GM18873 (cell line): ENCODE results near the gene ZBED3.
"Not testable (repeated sequence)": the region's sequence is repeated elsewhere in the genome, so short reads cannot be mapped to it uniquely, and the experiment has no call there.

Experiments used
- ATAC-seq: cut with Tn5 transposase; IDR thresholded peaks from one replicate; pipeline ENCODE4 v1.9.1; 2021; ENCODE audit warnings: mild to moderate bottlenecking, moderate library complexity, moderate number of reproducible peaks; ENCODE audit not compliant: unreplicated experiment, low FRiP score

Gene ZBED3, protein sequence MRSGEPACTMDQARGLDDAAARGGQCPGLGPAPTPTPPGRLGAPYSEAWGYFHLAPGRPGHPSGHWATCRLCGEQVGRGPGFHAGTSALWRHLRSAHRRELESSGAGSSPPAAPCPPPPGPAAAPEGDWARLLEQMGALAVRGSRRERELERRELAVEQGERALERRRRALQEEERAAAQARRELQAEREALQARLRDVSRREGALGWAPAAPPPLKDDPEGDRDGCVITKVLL

DNA sequence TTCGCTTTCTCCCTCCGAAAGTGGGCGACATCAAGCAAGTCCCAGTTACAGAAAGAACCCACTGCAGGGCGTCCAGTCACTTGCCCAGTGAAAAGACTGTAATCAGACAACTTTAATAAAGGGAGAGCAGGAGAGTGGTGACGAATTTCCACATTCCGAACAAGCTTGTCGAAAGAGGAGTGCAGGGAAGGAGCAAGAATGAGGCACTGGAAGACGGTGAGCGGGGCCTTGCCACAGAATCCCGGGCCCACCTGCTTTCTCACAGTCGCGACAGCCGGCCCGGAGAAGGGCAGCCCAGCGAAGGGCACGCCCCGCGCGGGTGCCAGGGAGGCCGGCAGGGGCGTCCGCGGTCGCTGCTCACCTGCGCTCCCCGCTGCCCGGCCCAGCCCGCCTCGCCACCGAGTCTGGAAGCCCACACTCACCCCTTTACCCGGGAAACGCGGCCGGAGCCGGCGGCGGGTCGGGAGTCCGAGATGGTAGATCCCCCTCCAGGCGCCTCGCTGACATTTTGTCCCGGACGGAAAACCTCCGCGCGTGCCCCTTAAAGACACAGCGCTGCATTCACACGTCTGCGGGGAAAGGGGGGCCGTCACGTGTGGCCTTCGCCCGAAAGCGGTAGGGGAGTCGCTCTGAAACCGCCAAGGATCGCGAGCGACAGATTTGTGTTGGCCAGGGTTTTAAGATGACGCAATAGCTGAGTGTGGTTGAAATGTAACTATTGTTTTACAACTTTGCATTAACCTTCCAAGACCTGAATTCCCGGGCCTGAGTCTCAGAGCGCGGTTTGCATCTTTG is at the start of gene ZBED3:
Gene ZBED3 (minus strand): TSS at position 597 of the 795 bp plus-strand sequence. CDS start 9,407 bp downstream, outside the sequence.
- no peak for ATAC-seq

DNA sequence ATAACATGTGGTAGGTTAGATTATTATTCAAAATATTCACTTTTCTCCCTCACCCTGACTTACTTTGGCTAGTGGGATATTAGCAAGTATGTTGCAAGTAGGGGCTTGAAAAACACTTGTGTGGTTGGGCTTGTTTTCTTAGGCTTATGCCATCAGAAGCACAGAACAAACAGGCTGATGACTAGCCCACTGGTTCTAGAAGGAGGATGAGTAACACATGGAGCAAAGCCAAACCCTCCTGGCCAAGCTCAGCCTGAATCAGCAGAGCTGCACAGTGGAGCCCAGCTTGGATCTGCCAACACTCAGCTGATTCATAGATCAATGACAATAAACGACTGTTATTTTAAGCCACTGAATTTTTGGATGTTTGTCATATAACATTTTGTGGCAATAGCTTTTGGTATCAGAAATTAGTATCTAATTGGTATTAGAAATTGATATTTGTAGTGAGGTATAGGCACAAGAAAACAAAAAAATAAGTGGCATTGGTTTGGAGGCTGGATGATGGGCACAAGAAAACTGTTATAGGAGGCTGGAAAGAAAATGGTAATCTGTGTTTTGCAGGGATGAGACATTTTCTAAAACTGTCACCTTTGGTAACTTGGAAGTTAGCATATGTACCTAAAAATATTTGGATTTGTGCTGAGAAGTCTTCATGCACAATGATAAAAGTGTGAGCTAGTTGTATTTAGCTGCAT is 46.1 kb upstream of the ZBED3 start:
- ATAC-seq: no peak

DNA sequence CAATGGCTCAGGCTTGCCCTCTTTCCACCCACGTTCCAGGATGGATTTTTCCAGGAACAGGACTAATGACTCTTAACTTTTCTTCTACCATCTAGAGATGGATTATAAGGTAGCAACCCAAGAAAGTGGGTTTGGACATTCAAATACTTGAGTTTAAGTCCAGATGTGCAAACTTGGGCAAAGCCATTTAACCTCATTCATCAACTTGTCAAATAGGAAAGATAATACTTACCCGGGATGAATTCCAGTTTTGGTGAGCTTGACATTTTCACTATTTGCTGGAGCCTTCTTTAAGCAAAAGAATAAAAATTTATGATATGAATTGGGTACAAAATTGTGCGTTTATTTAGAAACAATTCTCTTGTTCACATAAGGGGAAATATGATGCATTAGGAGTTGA is 44.3 kb upstream of the ZBED3 start:
- no peak for ATAC-seq

DNA sequence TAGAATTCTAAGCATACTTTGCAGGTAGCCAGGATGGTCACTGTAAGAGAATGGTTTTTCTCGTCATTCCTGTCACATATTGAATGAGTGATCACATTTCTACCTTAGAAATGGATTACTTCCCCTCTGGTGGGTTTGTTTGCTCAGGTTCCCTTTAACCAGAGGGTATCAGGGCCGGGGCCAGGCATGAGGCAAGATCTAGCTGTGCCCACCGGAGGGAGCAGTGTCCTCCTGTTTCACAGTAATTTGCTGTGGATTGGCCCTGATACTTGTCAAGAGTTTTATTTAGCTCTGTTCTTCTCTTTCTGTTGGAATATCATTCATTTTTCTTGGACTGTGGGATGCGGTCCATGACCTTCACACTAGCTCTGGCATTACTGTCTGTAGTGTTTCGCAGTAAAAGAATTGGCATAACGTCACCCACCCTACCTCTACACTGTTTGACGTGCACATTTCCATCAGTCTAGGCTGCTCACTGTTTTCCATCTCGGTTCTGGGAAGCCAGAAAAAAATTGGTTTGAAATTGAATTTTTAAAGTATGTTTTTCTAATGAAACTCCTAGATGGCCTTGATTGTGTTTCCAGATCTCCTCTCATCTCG is 42.4 kb upstream of the ZBED3 start:
- ATAC-seq: no peak

DNA sequence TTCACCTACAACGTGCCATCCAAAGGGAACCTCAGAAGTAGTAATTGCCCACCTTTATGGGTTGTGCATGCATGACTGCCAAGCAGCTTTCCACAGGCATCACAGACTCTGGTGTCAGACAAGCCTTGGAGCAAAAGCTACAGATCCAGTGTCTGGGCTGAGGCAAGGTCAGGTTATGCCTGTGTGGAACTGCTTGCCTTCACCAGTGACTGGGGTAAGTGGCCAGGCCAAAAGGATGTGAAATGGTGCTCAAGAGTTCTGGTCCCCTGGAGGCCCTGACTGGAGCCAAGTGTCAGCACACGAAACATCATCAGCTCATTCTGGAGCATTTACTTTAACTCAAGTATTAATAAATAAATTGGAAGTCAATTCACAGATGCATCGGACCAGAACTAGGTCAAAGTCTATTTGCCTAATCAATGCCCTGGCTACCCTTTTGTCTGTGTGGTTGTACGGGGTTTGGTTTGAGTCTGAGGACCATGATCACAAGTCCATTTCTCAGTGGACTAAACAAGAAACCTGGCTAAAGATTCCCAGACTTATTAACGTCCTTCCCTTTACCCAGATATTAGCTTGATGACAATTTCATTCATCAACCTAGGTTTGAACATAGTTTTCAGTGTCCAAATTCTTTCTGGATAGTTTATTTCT is 41.5 kb upstream of the ZBED3 start:
- no peak for ATAC-seq

DNA sequence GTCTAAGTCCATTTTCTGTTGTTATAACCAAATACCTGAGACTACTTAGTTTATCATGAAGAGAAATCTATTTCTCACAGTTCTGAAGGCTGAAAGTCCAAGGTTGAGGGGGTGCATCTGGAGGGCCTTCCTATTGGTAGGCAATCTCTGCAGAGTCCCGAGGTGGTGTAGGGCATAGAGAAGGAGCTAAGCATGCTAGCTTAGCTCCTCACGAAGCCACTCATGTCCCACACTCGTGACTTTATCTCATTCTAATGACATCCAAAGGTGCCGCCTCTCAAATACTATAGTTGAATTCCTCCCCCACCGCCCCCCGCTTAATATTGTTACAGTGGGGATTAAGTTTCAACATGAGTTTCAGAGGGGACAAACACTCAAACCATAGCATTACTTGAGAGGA is 36.0 kb upstream of the ZBED3 start:
- no peak for ATAC-seq

DNA sequence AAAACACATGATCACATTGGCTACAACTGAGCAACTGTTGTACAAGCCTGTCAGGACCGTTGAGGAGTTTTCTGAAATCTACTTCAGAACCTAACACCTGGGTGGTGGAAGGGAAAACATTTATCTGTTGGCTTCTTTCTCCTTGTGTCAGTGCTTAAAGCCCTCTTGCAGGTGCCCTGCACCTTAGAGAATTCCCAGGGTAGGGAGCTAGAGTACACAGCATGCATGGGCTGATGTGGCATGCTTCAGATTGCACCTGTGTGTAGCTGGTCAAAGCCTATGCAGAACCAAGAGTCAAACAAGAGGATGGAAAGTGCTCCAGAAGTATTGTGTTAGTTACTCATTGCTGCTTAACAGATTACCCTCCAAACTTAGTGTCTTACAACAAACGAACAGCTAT is 33.6 kb upstream of the ZBED3 start:
- ATAC-seq: no peak

DNA sequence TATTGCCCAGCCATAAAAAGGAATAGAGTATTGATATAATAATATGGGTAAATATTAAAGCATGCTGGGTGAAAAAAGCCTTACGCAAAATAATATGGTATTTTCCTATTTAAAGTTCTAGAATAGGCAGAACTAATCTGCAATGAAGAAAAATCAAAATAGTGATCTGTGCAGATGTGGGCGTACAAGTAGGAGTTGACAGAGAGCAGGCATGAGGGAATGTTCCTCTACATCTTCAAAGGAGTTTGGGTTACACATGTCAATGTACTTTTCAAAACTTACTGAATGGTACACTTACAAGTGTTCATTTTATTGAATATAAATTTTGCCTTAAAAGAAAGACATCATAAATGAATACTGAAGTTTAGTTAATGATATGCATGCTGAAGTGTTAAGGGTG is 33.0 kb upstream of the ZBED3 start:
- ATAC-seq: no peak

DNA sequence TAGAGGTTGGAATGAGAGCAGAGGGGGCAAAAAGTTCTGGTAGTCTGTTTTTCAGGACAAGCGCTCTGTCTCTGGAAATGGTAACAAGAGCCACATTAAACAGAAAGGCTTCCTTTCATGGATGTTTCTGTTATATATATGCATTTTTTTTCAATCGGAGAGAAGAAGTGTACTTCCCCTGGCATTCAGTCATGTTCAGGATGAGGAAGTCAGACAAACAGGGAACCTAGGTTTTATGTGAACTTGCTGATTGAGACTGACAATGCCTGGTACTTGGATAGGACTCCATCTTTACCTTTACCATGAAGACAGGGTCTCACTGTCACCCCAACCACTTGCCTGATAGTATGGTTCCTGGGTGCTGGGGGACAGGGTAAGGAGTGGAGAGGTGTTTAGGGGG is 30.1 kb upstream of the ZBED3 start:
- ATAC-seq: no peak

DNA sequence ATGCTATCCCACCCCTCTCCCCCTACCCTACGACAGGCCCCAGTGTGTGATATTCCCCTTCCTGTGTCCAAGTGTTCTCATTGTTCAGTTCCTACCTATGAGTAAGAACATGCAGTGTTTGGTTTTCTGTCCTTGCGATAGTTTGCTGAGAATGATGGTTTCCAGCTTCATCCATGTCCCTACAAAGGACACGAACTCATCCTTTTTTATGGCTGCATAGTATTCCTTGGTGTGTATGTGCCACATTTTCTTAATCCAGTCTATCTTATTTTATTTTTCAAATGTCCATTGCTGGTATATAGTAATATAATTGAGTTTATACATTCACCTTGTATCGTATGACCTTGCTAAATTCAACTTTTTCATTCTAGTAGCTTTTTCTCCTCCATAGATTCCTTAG is 19.9 kb upstream of the ZBED3 start:
- ATAC-seq: not testable (repeated sequence)

DNA sequence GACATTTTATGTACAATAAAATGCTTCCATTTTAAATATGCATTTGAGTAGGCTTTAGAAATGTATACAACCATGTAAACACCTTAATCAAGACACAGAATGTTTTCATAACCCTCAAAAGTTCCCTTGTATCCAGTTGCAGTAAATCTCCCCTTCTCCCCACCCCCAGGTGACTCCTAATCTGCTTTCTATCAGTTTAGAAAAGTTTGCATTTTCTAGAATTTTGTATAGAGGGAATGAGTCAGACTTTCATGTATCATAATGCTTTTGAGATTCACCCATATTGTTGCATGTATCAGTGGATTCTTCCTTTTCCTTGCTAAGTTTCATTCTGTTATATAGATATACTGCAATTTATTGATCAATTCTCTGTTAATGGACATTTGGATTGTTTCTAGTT is 17.7 kb upstream of the ZBED3 start:
- ATAC-seq: no peak

DNA sequence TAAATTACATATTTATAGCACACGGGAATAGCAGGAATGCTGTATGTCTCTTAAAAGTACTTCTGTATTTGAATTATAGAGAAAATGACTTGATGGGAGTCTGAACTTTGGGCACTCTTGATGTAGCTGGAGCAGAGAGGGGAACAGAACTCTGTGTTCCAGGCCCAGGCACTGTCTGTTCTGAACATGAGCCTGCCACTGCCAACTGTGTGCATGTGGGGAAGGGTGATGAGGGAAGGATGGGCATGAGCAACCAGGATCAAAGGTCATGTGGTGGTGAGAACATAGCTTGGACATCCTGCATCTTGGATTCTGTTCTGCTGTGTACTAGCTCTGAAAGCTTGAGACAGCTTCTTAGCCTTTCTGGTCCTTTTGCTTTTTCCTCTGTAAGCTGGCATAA is 16.4 kb upstream of the ZBED3 start:
- ATAC-seq: no peak

DNA sequence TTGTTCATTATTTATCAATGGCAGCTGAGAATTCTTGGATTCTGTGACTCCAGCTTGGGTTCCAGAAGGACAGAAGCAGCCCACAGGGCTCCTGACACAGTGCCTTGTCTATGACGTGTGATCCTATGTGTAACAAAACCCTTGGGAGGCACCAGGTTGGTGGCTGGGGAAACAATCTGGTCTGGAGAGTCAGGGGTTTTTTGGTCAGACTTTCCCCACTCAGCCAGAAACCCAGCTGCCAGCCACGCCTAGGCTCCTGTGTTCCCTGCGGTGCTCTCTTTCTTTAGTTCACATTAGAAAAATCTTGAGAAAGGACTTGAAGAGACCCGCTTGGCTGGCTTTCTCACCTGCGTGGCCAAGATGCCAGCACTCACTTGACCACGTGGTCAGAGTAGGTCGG is 15.5 kb upstream of the ZBED3 start:
- ATAC-seq: no peak

DNA sequence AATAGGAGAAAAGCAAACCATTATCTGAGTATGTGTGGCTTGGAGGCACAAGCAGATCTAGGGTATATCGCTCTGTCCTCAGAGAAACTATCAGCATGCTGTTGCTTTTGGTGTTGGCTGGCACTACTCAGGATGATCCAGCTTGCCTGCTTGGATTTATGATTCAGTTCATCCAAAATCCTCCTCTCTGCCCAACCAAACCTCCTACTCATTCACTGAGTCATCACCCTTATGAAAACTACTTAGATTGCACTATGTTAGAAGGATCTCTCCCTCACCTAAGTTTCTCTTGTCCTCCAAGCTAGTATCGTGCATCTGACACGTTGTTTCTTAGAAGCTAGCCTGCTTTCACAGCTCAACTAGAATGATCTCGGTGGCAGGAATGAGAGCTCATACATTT is 14.2 kb upstream of the ZBED3 start:
- ATAC-seq: no peak

DNA sequence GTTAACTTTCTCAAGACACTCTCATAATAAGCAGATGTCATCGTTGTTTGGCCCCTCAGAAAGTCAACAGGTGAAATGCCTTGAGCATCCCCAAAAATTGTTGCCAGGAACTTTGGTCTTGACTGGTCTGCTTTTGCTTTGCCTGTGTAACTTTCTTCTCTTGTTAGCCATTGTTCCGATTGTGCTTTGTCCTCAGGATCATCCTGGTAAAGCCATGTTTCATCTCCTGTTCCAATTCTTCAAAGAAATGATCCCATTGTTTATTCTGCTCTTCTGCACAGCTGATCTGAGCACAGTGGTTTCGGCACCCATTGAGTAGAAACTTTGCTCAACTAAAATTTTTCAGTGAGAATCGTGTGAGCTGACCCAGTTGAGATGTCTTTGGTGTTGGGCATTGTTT is 8.1 kb upstream of the ZBED3 start:
- no peak for ATAC-seq

DNA sequence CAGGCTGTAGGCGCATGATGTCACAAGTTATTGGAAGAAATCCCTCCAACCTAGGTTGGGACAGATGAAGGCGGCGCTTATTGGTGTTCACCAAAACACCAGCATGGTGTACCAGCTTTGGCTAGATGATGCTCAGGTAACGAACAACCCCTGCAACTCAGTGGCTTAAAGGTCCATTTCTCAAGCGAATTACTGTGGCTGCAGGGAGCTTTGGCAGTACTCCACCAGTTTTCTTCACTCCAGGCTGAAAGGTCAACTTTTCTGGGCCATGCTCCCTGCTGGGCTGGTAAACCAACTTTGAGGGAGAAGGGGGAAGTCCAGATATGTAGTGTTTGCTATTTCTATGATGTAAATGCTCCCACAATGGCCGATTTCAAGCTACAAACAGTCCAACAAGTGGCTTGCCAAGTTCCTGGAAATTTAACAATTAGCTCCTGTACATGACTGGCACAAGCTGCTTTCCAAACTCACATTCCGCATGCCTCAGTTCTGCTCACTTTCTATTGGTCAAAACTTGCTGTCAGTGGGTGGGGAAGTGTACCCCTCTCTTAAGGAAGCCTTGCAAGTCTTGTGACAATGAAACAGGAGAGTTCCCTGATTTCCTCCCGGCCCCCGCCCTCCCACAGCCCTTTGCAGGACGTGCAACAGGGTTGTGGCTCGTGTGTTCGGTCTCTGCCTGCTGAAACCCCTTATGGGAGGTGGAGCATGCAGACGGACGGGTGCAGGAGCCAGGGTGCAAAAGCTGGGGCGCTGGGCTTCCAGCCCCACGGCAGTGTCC is 588 bp upstream of the ZBED3 start:
- ATAC-seq: no peak

DNA sequence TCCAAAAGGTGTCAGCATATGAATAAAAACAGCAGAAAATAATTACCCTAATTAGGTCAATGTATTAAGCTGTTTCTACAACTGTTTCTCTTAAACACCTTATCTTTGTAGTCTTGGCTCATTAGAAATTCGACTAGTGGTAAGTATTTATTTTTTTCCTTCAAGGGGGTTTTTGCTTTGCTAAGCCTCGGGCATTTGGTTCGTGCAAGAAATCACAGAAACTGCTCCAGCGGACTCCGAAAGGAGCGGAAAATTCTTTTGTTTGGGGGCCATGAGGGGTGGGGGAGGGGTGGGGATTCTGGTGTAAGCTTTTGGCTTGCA is 757 bp downstream of the ZBED3 start:
- no peak for ATAC-seq

DNA sequence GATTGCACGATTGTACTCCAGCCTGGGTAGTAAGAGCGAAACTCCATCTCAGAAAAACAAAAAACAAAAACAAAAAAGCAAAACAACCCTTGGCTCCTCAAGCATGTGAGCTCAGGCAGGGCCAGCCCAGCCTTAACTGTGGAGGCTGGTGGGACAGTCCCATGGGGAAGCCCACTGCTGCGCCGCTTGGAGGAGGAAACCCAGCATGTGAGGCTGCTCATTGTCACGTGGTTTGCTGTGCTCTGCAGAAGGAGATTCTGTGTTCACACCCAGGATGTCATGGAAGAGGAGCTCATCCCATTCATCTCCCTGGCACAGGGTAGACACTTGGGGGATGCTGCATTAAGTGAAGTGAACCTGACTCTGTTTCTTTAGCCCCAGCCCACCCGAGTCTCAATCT is 4.0 kb downstream of the ZBED3 start:
- no peak for ATAC-seq

DNA sequence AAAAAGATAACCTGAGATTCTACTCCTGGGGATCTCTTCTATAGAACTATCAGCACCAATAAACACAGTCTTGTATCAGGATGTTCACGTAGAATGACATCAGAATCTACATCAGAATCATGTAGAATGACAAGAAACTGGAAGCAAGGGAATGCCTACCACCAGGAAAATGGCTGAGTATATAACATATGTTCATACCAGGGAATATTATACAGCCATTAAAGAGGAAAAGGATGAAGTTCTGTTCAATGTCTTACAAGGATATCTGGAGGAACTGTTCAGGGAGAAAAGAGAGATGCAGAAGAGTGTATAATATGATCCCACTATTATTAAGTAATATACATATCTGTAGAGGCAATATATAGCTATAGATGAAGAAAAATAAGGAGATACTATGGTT is 4.8 kb downstream of the ZBED3 start:
- ATAC-seq: no peak

DNA sequence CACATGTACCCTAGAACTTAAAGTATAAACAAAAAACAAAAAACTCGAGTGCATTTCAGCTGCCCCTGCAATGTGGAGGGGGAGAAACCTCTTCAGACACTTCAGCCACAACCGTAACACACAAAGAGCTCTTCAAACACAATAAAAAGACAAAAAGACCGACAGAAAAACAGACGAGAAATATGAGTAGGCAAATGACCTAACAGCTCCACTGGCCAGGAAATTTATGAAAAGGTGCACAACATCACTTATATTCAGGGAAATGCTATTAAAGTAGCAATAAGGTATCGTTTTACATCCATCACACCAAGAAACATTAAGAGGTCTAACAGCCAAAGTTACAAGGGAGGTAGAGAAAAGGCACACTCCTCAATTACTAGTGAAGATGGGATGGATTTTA is 6.2 kb downstream of the ZBED3 start:
- no peak for ATAC-seq
